ENCODE measurements around the gene OTOP1.
"Not testable (repeated sequence)": the region's sequence is repeated elsewhere in the genome, so short reads cannot be mapped to it uniquely, and the experiment has no call there.

The OTOP1 gene

GRCh38 chr4:4164532-4165173 is 62.1 kb downstream of the OTOP1 start:
- DNase-seq (ENCODE audit: low spot score), result not testable (repeated sequence)

GRCh38 chr4:4162186-4162585 is 64.5 kb downstream of the OTOP1 start:
- DNase-seq (ENCODE audit: low spot score), result not testable (repeated sequence)

GRCh38 chr4:4160956-4161665 is 65.6 kb downstream of the OTOP1 start:
- not testable (repeated sequence) for DNase-seq (ENCODE audit: low spot score)

GRCh38 chr4:4145622-4146021 is 81.1 kb downstream of the OTOP1 start:
- DNase-seq (ENCODE audit: low spot score), result not testable (repeated sequence)

GRCh38 chr4:4143376-4143775 is 83.4 kb downstream of the OTOP1 start:
- DNase-seq (ENCODE audit: low spot score), result not testable (repeated sequence)

- DNase-seq (ENCODE audit: low spot score), result not testable (repeated sequence)
Observed at GRCh38 chr4:4142679-4143078, 84.0 kb downstream of the OTOP1 start.

GRCh38 chr4:4141186-4141585 is 85.5 kb downstream of the OTOP1 start:
- not testable (repeated sequence) for DNase-seq (ENCODE audit: low spot score)
